Inflammatory macrophage (primary cell): Measurements from ENCODE around the gene ACSF3.
"Not testable (repeated sequence)": the region's sequence is repeated elsewhere in the genome, so short reads cannot be mapped to it uniquely, and the experiment has no call there.

Experiments
- DNase-seq, 2 donors: peaks; one replicate each; pipeline ENCODE4 v3.0.0-alpha.2; 2020 to 2022

ACSF3 gene

DNA sequence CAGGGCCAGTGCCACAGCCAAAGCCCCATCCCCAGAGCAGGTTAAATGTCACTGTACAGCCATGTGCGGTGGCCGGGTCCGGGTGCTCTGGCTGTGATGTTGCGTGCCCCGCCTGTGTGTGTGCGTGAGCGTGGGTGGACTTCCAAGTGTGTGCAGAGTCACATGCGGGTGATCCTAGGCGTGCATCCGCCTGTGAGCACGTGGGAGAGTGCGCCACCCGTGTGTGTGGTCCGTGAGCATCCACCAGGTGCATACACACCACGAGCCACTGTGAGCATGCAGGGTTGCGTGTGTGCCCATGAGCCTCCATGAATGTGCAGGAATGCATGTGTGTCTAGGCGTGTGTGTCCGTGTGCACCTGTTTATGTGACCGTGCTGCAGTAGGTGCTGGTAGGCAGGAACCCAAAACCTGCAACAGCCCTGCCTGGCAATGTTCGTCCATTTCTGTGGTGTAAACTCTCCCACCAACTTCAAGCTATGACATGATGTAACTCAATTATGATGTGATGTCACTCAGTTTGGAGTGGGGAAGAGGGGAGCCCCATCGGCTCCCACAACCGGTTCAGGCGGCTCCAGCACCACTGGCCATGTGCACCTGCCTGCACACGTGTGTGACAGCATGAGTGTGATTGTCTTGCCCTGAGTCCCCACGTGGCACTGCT lies 37.6 kb upstream of the ACSF3 start:
- no peak for DNase-seq

DNA sequence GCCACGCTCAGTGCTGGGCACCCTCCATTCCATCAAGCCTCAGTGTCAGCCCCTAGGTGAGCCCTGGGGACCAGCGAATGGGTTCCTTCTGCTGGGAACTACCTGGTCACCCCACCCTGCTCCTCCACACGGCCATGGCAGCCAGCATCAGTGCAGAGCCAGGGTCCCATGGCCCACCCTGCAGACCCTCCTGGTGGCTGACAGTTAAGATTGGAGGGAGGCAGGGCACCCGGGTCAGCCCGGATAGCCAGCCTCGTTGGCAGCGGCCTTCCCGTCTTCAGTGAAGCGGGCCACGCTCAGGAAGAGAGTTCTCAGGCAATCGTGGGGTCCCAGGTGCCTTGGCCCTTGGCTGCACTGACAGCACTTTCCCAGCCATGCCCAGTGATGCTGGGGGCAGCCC lies 37.1 kb upstream of the ACSF3 start:
- no peak for DNase-seq

DNA sequence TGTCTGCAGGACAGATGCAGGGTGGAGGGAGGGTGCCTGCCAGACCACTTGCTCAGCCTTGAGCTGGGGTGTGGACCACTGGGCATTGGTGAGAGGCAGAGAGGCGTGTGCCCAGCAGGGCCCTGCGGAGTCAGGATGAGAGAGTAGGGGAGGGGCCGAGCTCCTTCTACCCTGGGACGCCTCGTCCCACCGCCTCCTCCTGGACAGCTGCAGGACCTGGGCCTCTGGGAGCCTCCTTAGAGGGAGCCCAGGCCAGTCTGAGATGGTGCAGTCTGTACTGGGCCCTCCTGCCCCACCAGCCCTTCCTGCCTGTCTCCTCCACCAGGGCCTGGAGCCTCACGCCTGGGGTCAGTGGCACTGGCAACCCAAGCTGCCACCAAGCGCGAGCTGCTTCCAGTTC lies 35.9 kb upstream of the ACSF3 start:
- no peak for DNase-seq

- no peak for DNase-seq
Measured at GRCh38 chr16:89058812-89059211, 34.8 kb upstream of the ACSF3 start.

DNA sequence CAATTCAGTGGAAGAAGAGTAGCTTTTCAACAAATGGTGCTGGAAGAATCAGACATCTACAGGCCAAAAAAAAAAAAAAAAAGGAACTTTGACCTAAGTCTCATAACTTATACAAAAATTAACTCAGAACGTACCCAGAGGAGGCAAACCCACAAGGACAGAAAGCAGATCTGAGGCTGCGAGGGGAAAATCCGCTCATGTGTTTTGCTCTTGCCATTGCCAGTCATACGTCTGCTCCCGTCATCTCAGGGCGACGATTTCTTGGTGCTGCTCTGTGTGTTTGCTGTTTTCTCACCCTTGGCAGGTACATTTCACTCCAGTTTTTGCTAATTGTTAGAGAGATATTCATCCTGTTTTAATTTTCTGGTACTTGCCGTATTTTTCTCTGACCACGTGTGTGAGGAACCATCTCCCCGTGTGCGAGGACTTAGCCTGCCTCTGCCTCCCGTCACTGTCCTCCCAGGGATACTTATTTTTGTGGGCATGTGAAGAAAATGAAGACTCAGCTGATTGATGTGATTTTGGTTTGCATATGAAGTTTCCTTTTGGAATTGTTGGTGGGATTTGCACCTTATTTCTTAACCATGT lies 33.4 kb upstream of the ACSF3 start:
- no peak for DNase-seq

DNA sequence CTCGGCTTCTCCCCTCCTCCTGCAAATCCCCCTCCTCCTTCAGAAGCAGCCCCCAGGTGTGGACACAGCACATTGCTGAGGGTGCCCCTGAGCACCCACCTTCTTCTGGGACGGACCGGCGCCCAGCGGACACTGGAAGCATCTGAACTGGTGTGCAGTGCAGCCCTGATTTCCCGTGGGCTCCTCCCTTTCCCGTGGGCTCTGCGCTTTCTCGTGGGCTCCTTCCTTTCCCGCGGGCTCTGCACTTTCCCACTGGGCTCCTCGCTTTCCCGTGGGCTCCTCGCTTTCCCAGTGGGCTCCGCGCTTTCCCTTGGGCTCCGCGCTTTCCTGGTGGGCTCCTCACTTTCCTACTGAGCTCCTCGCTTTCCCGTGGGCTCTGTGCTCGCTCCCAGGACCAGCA lies 32.6 kb upstream of the ACSF3 start:
- no peak for DNase-seq

GRCh38 chr16:89061590-89062380 lies 31.9 kb upstream of the ACSF3 start:
- no peak for DNase-seq

GRCh38 chr16:89062389-89063345 lies 31.0 kb upstream of the ACSF3 start:
- DNase-seq = no peak

- no peak for DNase-seq
Measured at GRCh38 chr16:89063768-89064320, 29.8 kb upstream of the ACSF3 start.

- no peak for DNase-seq
Measured at GRCh38 chr16:89064606-89065457, 28.8 kb upstream of the ACSF3 start.

DNA sequence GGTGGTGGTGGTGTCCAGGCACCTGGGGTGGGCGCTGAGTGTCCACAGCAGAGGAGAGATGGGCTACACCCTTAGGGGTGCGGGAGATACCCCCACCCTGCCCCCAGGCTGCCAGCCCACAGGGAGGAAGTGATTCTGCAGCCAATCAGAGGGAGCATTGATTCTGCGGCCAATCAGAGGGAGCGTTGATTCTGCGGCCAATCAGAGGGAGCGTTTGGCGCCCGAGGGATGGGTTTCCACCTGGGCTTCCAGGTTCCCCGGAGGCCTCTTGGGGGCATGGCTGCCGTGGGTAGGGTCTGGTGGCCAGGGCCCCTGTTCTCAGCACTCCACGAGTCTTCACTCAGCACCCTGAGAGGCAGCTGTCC lies 28.2 kb upstream of the ACSF3 start:
- DNase-seq = no peak

DNA sequence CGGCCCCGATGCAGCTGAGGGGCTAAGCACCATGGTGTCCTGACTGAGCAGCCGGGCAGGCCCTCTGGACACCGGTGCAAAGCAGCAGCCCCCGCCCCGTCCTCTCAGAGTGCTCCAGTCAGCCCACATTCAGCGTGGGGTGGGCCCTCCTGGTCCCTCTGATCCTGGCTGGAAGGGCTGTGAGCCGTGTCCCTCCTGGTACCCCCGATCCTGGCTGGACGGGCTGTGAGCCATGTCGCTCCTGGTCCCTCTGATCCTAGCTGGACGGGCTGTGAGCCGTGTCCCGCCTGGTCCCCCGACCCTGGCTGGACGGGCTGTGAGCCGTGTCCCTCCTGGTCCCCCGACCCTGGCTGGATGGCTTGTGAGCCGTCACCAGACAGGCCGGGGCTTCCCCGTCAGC lies 26.9 kb upstream of the ACSF3 start:
- no peak for DNase-seq

DNA sequence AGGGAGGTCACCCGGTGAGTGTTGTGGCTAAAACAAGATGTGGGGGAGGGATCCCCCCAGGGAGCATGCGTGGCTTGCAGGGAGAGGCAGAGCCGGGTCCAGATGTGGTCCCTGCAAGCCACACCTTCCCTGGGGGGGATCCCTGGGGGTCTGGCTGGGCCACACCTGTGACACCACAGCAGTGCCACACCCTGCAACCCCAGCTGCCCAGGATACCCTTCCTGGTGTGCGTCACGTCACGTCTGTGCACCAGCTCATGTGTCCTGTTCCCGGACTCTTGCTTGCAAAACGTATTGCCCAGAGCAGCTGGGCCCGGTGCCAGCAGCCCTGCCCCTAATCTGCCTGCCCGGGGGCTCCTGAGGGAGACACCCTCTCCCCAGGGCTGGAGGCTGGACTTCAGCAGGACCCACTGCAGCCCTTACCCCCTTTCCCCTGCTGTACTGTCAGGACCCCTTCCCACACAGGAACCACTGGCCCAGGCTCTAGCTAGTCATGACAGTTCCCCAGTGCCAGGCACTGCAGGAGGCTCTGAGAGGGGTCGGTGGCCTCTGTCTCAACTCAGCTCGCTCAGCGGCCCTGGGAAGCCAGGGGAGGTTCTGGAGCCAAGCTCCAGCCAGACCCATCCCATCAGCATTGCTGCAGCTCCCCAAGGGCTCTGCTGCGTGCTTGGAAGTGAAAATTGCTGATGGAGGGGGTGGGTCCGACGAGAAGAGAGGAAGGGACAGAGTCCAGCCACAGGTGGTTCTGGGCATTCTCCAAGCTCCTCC lies 25.8 kb upstream of the ACSF3 start:
- DNase-seq = no peak

DNA sequence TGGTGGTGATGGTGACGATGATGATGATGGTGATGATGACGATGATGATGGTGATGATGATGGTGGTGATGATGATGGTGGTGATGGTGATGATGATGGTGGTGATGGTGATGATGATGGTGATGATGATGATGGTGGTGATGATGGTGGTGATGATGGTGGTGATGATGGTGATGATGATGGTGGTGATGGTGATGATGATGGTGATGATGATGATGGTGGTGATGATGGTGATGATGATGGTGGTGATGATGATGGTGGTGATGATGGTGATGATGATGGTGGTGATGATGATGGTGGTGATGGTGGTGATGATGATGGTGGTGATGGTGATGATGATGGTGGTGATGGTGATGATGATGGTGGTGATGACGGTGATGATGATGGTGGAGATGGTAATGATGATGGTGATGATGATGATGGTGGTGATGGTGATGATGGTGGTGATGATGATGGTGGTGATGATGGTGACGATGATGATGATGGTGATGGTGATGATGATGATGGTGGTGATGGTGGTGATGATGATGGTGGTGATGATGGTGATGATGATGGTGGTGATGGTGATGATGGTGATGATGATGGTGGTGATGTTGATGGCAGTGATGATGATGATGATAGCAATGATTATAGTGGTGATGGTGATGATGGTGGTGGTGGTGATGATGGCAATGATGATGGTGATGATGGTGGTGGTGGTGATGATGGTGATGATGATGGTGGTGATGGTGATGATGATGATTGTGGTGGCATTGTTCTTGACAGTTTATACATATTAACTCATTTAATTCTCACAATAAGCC lies 24.6 kb upstream of the ACSF3 start:
- not testable (repeated sequence) for DNase-seq

GRCh38 chr16:89069920-89070319 lies 23.7 kb upstream of the ACSF3 start:
- no peak for DNase-seq

DNA sequence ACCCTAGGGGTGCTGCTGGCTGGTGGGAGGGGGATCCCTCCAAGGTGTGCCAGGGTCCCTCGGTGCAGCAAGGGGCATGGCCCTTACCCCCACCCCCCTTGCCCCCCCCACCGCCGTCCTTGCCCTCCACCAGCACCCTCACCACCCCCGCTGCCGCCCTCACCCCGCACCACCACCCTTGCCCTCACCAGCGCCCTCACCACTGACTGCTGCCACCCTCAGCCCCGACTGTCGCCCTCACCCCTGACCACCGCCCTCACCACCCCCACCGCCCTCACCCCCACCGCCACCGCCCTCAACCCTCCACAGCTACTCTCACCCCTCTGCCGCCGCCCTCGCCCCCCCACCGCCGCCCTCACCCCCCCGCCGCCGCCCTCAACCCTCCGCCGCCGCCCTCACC lies 23.1 kb upstream of the ACSF3 start:
- DNase-seq = no peak

DNA sequence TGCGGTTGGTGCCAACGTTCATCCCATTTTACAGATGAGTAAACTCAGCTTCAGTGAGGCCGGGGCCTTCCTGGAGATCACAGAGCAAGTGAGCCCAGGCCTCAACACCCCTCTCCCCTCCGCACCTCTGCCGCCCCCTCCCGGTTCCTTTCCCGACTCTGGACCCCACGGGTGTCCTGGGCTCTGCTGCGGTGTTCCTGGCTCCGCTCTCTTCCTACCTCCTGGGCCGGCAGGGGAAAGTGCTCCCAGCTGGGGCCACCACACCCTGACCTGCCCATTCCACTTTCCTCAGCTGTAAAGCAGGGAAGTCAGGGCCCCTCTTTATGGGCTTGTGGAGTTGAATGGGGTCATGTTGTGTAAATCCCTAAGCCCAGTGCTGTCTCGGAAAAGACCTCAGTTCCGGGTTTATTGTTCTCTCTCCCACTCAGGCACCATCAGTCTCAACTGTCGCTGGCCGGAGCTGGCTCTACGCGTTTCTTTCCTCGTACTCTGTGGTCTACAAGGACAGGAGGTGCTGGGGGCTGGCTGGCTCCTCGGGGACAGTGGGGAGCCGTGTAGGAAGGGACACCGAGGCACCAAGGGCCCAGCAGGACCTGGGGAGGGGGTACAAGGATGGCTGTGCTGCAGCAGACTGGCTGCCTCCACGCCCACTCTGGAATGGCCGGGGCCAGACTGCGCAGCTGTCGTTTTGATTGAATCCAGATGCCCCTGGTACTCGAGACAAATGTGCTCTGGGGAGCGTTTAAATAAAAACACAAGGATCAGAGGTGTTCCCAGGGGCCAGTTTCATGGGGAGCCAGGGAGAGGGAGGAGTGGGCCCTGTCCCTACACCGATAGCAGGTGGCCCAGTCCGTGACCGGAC lies 21.7 kb upstream of the ACSF3 start:
- no peak for DNase-seq

- DNase-seq = no peak
Measured at GRCh38 chr16:89072548-89073130, 21.0 kb upstream of the ACSF3 start.
